ENCODE data around the gene LPCAT3.

GRCh38 chr12:7012024-7012607 lies 6.2 kb downstream of the LPCAT3 start:
- TF ChIP-seq CTCF (conservative IDR thresholded peaks at IDR 0.05; ENCODE audit: low read depth, low read length) (no peak), EZH2 (IDR thresholded peaks at IDR 0.05; ENCODE audit: low read length, unreplicated experiment) (no peak)

All from PC-3 (cell line).